ENCODE measurements around the gene PPP1R3D. TPM values are rescaled to one million over a fixed set of nuclear protein-coding genes. Genes with fewer than 3 reads are reported as not detected.

Gene PPP1R3D
- total and polyA plus RNA-seq, 2 donors from 2014 or later = 4.2 to 7.6 TPM

GRCh38 chr20:59987135-59987534 is 47.0 kb upstream of the PPP1R3D start:
- no peak for FAIRE-seq
- TF ChIP-seq CTCF (IDR thresholded peaks at IDR 0.05; ENCODE audit: borderline replicate concordance, extremely low read depth, insufficient read depth) = no peak
- intact Hi-C loops (cut with DNase I) = no loop called here

GRCh38 chr20:59985864-59986263 is 45.8 kb upstream of the PPP1R3D start:
- H3K4me1 ChIP-seq (ENCODE audit: control insufficient read depth in 2 of 3, insufficient read depth in 2 of 3, low read depth in 1 of 3, low read length in 3 of 3) = no peaks in the 10 kb centered on the region
- no peak for TF ChIP-seq CTCF (IDR thresholded peaks at IDR 0.05; ENCODE audit: borderline replicate concordance, extremely low read depth, insufficient read depth)

More at GRCh38 chr20:59987135-59987534, 47.0 kb upstream of the PPP1R3D start:
- H3K4me1 ChIP-seq (ENCODE audit: control insufficient read depth in 2 of 3, insufficient read depth in 2 of 3, low read depth in 1 of 3, low read length in 3 of 3) = no peaks in the 10 kb centered on the region
- no peaks in the 10 kb centered on the region for H3K9me3 ChIP-seq (ENCODE audit: control insufficient read depth in 2 of 3, insufficient read depth in 1 of 3, low read length in 3 of 3)
- H3K27me3 ChIP-seq (ENCODE audit: control insufficient read depth, insufficient read depth, low read length) = no peaks in the 10 kb centered on the region
- H3K9ac ChIP-seq (ENCODE audit: low read length in 3 of 3) = no peak overlapping the region
- no peak overlapping the region for H3K27ac ChIP-seq (ENCODE audit: low read depth in 2 of 2, low read length in 2 of 2)
- DNase-seq = no peak
- H3K4me3 ChIP-seq (ENCODE audit: low read length in 3 of 3) = no peak overlapping the region
- no peaks in the 10 kb centered on the region for H3K36me3 ChIP-seq (ENCODE audit: control insufficient read depth in 2 of 3, insufficient read depth in 3 of 3, low read length in 3 of 3)

GRCh38 chr20:59985164-59985563 is 45.1 kb upstream of the PPP1R3D start:
- Histone ChIP-seq H3K36me3 (ENCODE audit: control insufficient read depth in 2 of 3, insufficient read depth in 3 of 3, low read length in 3 of 3) (no peaks in the 10 kb centered on the region), H3K9ac (ENCODE audit: low read length in 3 of 3) (no peak overlapping the region), H3K27me3 (ENCODE audit: control insufficient read depth, insufficient read depth, low read length) (no peaks in the 10 kb centered on the region), H3K4me3 (ENCODE audit: low read length in 3 of 3) (no peak overlapping the region), H3K27ac (ENCODE audit: low read depth in 2 of 2, low read length in 2 of 2) (no peak overlapping the region), H3K9me3 (ENCODE audit: control insufficient read depth in 2 of 3, insufficient read depth in 1 of 3, low read length in 3 of 3) (no peaks in the 10 kb centered on the region), H3K4me1 (ENCODE audit: control insufficient read depth in 2 of 3, insufficient read depth in 2 of 3, low read depth in 1 of 3, low read length in 3 of 3) (no peaks in the 10 kb centered on the region)
- no peak for DNase-seq
- FAIRE-seq = no peak
- no peak for TF ChIP-seq CTCF (IDR thresholded peaks at IDR 0.05; ENCODE audit: borderline replicate concordance, extremely low read depth, insufficient read depth)
- intact Hi-C loops (cut with DNase I) = no loop called here

More at GRCh38 chr20:59985864-59986263, 45.8 kb upstream of the PPP1R3D start:
- Histone ChIP-seq H3K9me3 (ENCODE audit: control insufficient read depth in 2 of 3, insufficient read depth in 1 of 3, low read length in 3 of 3) (no peaks in the 10 kb centered on the region), H3K4me3 (ENCODE audit: low read length in 3 of 3) (no peak overlapping the region), H3K27me3 (ENCODE audit: control insufficient read depth, insufficient read depth, low read length) (no peaks in the 10 kb centered on the region), H3K36me3 (ENCODE audit: control insufficient read depth in 2 of 3, insufficient read depth in 3 of 3, low read length in 3 of 3) (no peaks in the 10 kb centered on the region), H3K9ac (ENCODE audit: low read length in 3 of 3) (no peak overlapping the region), H3K27ac (ENCODE audit: low read depth in 2 of 2, low read length in 2 of 2) (no peak overlapping the region)
- intact Hi-C loops (cut with DNase I) = no loop called here
- no peak for DNase-seq
- FAIRE-seq = no peak

GRCh38 chr20:59984541-59984940 is 44.4 kb upstream of the PPP1R3D start:
- DNase-seq = no peak
- H3K4me1 ChIP-seq (ENCODE audit: control insufficient read depth in 2 of 3, insufficient read depth in 2 of 3, low read depth in 1 of 3, low read length in 3 of 3) = no peaks in the 10 kb centered on the region
- no peak for TF ChIP-seq CTCF (IDR thresholded peaks at IDR 0.05; ENCODE audit: borderline replicate concordance, extremely low read depth, insufficient read depth)
- no peak overlapping the region for H3K9ac ChIP-seq (ENCODE audit: low read length in 3 of 3)
- H3K27ac ChIP-seq (ENCODE audit: low read depth in 2 of 2, low read length in 2 of 2) = no peak overlapping the region
- no peaks in the 10 kb centered on the region for H3K36me3 ChIP-seq (ENCODE audit: control insufficient read depth in 2 of 3, insufficient read depth in 3 of 3, low read length in 3 of 3)
- no peaks in the 10 kb centered on the region for H3K9me3 ChIP-seq (ENCODE audit: control insufficient read depth in 2 of 3, insufficient read depth in 1 of 3, low read length in 3 of 3)
- peak; percentile 17 for FAIRE-seq
- H3K27me3 ChIP-seq (ENCODE audit: control insufficient read depth, insufficient read depth, low read length) = no peaks in the 10 kb centered on the region
- intact Hi-C loops (cut with DNase I) = no loop called here
- H3K4me3 ChIP-seq (ENCODE audit: low read length in 3 of 3) = no peak overlapping the region
